PFSK-1 (cell line): ENCODE results near the gene PITX2.

Experiments used
- FOXP2 ChIP-seq: optimal IDR thresholded peaks from 2 replicates; pipeline ENCODE3; 2011; ENCODE audit warnings: borderline replicate concordance, control low read depth, inconsistent platforms; ENCODE audit not compliant: insufficient read depth; ENCODE audit errors: extremely low read length, extremely low read depth
- POLR2AphosphoS5 ChIP-seq: IDR thresholded peaks from 2 replicates; pipeline ENCODE4 v1.6.1; 2012; ENCODE audit warnings: low read depth, mild to moderate bottlenecking, control low read depth, low read length, moderate library complexity
- SIN3A ChIP-seq: IDR thresholded peaks from 2 replicates; pipeline ENCODE4 v1.6.1; 2012; ENCODE audit warnings: mild to moderate bottlenecking, low read length, moderate library complexity, borderline replicate concordance; ENCODE audit not compliant: insufficient read depth
- TAF1 ChIP-seq: IDR thresholded peaks from 2 replicates; pipeline ENCODE4 v1.6.1; 2012; ENCODE audit warnings: low read length, control low read depth, borderline replicate concordance; ENCODE audit not compliant: insufficient read depth
- TF ChIP-seq, protein P1 (sequence below), 2 experiments: IDR thresholded peaks; 2 replicates each; pipeline versions ENCODE4 v1.6.1 to v1.8.0; 2011 to 2012; ENCODE audit warnings: low read depth in 2 of 2, low read length in 2 of 2, control low read depth in 1 of 2, inconsistent platforms in 1 of 2, mild to moderate bottlenecking in 1 of 2, moderate library complexity in 1 of 2; ENCODE audit not compliant: insufficient read depth in 1 of 2

PITX2 gene

DNA sequence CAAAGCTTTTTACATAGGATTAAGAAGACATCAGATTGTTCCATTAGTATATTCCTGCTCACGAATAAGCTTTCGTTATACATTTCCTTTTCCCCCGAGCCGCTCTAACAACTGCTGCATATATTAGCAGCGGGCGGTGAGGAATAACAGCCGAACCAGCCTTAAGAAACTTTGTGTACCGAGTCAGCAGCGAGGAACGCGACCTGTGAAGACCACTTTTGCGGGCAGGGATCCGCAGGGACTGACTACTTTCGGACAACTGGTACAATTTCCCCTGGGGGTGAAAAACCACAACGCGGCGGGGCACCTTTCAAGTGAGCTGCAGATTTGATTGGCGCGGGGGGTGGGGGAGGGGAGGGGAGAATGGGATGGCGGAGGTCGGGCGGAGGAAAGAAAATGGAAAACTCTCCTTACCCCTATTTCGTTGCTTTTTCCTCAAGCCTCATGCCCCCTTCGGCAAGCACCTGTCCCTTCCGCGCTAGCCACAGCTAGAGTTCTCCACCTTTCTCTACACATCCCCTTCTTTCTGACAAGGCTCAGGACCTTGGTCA is 5.9 kb upstream of the PITX2 start:
- TF ChIP-seq, protein P1, sequence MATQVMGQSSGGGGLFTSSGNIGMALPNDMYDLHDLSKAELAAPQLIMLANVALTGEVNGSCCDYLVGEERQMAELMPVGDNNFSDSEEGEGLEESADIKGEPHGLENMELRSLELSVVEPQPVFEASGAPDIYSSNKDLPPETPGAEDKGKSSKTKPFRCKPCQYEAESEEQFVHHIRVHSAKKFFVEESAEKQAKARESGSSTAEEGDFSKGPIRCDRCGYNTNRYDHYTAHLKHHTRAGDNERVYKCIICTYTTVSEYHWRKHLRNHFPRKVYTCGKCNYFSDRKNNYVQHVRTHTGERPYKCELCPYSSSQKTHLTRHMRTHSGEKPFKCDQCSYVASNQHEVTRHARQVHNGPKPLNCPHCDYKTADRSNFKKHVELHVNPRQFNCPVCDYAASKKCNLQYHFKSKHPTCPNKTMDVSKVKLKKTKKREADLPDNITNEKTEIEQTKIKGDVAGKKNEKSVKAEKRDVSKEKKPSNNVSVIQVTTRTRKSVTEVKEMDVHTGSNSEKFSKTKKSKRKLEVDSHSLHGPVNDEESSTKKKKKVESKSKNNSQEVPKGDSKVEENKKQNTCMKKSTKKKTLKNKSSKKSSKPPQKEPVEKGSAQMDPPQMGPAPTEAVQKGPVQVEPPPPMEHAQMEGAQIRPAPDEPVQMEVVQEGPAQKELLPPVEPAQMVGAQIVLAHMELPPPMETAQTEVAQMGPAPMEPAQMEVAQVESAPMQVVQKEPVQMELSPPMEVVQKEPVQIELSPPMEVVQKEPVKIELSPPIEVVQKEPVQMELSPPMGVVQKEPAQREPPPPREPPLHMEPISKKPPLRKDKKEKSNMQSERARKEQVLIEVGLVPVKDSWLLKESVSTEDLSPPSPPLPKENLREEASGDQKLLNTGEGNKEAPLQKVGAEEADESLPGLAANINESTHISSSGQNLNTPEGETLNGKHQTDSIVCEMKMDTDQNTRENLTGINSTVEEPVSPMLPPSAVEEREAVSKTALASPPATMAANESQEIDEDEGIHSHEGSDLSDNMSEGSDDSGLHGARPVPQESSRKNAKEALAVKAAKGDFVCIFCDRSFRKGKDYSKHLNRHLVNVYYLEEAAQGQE (IDR thresholded peaks at IDR 0.05; ENCODE audit: insufficient read depth in 1 of 2, low read depth in 2 of 2, low read length in 2 of 2): no peak
- no peak for TF ChIP-seq FOXP2
- no peak for TF ChIP-seq SIN3A
- TF ChIP-seq TAF1: no peak
- no peak for TF ChIP-seq POLR2AphosphoS5

DNA sequence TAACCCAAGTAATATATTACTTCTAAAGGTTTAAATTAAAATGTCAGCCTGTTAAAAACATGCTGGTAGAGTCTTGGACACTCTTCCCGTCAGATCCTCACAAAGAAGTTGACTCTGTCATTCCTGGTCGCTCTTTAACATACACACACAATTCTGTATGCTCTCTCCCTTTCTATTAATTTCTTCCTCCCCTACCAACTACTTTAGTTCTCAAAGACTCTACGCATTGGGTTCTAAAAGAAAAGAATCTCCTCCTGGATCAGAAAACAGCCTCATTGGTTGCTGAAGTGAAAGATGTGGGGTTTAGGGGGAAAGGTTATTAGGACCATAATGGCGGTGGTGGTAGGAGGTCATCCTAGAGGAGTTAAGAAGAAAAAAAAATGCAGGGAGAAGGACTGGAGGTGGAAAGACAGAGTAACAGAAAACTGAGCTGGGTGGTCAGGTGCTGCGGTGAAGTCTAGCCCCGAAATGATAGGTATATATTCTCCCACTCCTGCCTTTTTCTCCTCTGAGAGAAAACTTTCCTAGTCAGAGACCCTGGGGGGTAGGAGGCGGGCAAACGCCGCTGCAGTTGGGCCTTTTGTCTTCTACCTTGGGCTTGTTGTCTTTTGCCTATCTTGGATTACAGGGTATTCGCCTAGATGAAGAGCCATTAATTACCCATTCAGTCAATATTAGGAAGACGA is 5.2 kb upstream of the PITX2 start:
- TF ChIP-seq TAF1 (no peak), SIN3A (no peak), FOXP2 (no peak), POLR2AphosphoS5 (no peak)
- TF ChIP-seq, protein P1 (IDR thresholded peaks at IDR 0.05; ENCODE audit: insufficient read depth in 1 of 2, low read depth in 2 of 2, low read length in 2 of 2): no peak

DNA sequence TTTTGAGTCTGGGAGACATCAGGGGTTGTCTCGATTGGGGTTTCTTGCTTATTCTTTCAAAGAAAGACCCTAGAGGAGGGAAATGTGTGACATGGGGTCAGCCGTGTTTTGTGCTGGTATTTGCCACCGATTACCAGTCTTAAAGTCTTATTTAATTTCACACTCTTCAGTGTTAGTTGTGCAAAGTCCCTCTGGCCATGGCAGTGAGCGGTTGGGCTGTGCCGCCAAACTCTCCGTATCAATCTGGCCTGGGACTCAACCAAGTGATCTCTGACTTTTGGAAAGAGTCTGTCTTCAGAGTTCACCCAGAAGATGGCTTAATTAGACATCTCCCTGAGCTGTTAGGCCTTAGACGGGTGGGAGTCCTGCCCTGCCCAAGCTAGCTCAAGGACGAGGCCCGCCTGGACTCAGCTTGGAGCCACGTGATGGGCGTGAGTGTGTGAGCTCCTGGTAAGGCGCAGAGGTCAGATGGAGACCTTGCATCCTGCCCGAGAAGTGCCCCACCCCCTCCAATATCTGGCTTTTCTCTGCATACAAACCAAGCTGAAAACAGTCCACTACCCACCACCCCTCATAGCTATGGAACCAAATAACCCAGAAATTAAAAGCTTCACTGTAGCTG is 3.8 kb upstream of the PITX2 start:
- no peak for TF ChIP-seq TAF1
- no peak for TF ChIP-seq POLR2AphosphoS5
- TF ChIP-seq SIN3A: no peak
- no peak for TF ChIP-seq FOXP2
- TF ChIP-seq, protein P1 (IDR thresholded peaks at IDR 0.05; ENCODE audit: insufficient read depth in 1 of 2, low read depth in 2 of 2, low read length in 2 of 2): no peak

DNA sequence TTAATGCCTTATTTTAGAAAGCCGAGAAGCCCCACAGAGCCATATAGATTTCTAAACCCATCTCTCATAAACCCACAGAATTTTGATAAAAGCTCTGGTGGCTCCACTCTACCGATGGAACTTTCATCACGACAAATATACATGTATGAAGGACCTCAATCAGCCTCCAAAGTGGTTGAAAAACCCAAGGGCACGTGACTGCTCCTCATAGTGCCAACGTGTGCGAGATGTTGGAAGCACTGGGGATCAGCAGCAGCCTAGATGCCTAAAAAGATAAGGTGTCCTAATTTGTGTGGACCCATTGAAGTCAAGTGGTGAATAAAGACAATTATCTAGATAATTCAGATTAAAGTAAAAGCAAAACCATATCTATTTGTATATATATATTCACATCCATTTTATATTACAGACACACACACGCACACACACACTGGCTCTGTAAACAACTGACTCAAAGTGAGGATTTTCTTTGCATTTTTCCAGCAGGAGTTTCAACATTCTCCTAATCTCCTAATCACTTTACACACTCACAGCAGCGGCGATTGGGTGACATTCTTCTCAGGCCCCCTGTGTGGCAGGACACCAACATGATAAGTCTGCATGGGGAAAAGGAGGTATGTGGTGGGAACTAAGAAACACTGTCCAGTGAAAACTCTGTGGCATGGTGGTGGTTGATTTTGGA is 2.8 kb upstream of the PITX2 start:
- no peak for TF ChIP-seq SIN3A
- no peak for TF ChIP-seq TAF1
- TF ChIP-seq POLR2AphosphoS5: no peak
- no peak for TF ChIP-seq FOXP2
- TF ChIP-seq, protein P1 (IDR thresholded peaks at IDR 0.05; ENCODE audit: insufficient read depth in 1 of 2, low read depth in 2 of 2, low read length in 2 of 2): no peak
